GM18499 (cell line): Measurements from ENCODE around the gene COIL.
"Not testable (repeated sequence)": the region's sequence is repeated elsewhere in the genome, so short reads cannot be mapped to it uniquely, and the experiment has no call there.

ENCODE experiments used
- ATAC-seq: cut with Tn5 transposase; IDR thresholded peaks from one replicate; pipeline ENCODE4 v1.9.1; 2021; ENCODE audit warnings: moderate number of reproducible peaks; ENCODE audit not compliant: insufficient read depth, unreplicated experiment

COIL gene

DNA sequence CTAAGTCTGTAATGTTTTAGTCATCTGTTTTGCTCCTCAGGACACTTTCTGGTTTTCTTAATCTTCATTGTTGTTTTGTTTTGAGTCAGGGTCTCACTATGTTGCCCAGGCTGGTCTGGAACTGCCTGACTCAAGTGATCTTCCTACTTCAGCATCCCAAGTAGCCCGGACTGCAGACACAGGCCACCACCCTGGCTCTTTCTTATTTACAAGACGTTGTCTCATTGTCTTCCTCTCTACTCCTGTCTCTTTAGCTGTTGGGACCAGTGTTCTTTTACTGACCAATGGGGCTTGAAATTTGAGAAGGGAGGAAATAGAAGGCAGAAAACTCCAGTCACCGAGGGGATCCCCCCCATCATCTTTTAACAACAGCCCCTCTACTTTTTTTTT is 18.2 kb upstream of the COIL start:
- ATAC-seq, result no peak

DNA sequence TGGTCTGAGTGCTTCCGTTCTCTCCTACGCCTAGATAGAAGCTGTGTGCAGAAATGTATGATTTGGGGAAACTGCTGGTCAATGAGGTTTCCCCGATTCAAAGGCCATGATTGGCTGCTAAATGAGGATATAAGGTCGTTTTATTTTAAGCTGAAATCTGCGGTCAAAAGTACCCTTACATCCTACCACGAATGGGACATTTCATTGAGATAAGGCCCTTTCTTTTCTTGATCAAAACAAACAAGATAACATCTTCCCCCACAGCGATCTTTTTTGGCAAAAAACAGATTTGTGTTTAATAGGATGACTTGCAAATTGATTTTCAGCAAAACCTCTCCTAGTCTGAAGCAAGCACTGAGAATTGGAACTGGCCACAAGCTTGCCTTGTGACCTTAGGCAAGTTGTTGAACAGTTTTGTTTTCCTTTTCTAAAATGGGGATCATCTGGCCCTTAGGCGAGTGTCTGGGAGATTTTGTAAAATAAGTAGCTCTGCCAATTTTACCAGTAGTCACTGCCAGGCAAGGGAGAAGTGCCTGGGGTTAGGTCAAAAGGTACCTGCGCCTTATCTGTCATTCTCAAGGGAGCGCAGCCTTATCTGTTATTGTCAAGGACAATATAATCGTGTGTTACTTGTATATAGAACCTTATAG is 17.7 kb upstream of the COIL start:
- ATAC-seq, result no peak

DNA sequence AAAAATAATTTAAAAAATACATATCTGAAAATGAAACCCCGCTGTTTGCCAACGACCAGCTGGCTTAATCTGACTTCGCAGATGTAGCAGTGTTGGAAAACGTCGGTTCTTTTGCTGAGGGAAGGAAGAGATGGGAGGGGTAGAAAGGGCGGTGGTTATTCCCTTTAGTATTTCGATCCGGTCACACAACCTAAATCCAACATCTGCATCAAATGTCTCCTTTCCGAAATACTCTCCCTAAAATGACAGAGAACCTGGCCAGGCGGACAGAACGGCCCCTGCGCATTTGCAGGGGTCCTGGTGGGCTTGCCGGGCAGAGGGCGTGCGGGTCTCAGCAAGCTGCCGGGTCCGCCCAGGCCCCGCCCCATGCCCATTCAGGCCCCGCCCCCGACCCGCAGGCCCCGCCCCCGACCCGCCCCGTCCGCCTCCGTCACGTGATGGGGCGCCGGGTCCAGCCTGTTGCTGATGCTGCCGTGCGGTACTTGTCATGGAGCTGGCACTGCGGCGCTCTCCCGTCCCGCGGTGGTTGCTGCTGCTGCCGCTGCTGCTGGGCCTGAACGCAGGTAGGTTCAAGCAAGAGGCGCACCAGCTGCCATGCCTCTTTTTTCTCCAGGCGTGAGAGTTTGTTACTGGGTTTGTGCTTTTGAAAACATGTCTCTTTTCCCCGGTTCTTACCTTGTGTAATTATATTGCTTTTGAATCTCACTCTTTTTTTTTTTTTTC is 17.0 kb upstream of the COIL start, which contains the start of gene SCPEP1:
Gene SCPEP1 (plus strand): TSS at position 459 of the 723 bp plus-strand sequence. CDS start 29 bp downstream, at position 488.
- no peak for ATAC-seq

DNA sequence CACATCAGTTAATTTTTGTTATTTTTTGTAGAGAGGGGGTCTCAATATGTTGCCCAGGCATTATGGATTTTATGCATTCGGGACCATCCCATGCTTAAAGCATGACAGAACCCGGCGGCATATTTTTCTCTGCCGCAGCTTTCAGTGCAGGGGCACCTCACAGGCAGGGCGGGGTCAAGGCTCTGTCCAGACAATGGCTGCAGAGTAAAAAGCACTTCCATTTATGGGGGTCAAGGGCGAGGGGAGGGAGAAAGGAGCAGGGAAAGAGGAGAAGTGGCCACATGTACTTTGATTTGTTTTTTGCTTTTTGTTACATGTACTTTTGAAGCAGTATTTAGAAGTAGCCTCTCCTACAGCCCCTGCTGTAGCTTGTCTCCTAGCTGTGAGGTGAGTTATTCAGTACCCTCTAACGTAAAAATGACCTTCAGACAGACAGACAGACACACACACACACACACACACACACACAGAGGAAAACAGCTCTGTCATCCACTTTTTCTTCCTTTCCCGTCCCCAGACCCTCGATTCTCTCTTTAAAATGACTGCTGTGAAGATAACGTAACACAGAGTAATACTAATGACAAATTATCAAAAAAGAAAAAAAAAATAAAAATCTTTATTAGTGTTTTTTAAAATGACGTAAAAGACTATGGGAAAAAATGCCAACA is 16.2 kb upstream of the COIL start:
- ATAC-seq, result no peak

DNA sequence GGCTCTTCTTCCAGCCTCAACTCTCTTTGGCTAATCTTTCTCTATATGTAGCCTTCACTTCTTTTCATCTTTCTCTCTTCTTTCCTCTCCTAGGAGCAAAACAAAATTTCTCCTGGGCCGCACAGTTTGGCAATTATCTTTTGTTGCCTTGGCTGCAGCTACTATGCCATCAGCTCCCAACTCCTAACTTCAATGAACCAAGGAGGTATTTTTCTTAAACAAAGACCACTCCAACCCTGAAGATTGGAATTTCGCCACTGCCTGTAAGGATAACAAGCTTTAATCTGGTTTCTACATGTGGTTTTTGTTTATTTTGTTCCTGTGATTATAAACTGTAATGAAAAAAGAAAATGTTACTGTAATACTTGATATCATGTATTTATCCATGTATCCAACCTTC is 14.8 kb upstream of the COIL start:
- ATAC-seq, result no peak

DNA sequence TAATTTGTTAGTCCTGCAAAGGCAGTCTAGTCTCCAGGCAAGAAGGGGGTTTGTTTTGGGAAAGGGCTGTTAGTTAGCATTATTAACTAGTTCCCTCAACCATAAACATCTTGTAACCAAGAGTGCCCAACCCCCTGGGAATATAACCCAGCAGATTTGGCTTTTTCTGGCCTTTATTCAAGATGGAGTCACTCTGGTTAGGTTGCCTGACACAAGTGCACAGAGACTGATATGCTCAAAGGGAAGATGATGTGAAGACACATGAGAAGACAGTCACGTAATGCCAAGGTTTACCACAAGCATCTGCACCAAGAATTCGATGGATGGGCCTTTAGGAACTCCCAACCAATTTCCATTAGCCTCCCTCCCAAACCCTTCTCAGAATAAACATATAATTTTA is 13.2 kb upstream of the COIL start:
- ATAC-seq, result no peak

DNA sequence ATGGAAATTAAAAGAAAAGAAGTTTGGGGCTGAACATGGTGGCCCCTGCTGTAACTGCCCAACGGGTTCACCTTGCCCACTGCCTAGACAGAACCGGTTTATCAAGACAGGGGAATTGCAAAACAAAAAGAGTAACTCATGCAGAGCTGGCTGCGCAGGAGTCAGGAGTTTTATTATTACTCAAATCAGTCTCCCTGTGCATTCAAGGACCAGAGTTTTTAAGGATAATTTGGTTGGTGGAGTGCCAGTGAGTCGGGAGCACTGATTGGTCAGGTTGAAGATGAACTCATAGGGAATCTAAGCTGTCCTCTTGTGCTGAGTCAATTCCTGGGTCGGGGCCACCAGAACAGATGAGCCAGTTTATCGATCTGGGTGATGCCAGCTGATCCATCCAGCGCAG is 12.7 kb upstream of the COIL start:
- no peak for ATAC-seq

DNA sequence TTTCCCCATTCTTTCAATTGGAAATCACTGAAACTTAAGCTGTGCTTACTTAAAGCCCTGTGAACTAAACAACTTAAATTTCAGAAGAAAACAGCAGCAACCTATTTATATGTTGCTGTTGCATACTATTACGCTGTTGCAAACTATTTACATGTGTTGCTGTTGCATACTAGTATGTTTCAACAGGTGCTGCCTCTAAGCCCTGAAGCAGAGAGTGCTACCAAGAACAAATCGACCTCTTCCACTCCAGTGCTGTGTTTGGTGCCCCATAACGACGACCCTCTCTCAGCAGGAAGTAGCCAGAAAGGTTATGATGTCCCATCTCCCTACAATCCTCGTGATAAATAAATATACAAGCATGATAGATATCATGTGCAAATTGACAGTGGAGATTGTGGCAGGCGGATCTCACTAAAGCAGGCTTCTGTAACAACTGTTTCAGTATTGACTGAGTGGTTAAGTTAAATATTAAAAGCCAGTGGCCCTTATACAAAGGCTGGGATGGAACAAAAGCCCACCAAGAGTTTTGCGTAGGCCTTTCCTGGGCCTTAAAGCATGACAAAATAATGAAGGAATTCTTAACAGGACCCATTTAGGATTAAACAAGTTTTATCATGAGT is 11.4 kb upstream of the COIL start:
- no peak for ATAC-seq

DNA sequence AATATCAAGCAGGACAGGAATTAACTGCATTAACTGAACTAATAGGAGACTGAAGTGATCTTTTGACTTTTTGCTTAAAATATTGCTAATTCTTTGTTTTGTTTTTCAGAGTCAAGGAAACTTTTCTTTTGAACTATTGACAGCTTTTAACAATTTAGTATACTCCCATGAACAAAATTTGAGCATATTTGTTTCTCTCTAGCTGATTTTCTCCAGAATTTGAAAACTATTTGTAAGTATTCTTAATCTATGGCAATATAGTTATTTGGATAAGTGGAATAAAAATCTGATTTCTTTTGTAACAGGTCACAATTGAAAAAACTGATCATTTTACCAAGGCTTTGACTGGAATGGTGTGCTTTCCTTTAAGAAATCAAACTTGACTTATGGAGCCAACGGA is 10.1 kb upstream of the COIL start:
- no peak for ATAC-seq

DNA sequence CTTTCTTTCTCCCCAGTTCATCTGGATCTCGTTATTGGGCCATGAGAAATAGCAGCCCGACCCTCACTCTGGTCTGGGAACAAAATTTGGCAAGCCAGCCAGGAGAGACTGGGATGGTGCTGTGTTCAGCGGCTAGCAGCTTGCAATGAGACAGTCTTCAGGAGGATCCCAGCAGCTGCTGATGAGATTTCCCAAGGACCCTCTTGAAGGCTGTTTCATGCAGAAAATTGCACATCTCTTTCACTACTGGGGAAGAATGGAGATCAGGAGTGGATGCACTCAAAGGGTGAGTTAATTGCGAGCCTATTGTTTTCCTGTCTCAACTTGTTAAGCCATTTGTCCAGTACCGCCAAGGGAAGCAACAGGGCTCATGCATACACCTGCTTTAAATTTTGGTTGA is 5.5 kb upstream of the COIL start:
- no peak for ATAC-seq

DNA sequence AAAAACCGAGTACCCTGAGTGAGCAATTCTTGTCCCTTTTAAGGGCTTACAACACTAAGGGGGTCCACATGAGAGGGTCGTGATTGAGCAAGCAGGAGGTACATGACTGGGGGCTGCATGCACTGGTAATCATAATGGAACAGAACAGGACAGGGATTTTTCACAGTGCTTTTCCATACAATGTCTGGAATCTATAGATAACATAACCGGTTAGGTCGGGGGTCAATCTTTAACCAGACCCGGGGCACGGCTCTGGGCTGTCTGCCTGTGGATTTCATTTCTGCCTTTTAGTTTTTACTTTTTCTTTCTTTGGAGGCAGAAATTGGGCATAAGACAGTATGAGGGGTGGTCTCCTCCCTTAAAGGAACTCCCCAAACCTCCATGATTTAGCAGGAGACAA is 4.8 kb upstream of the COIL start:
- not testable (repeated sequence) for ATAC-seq

DNA sequence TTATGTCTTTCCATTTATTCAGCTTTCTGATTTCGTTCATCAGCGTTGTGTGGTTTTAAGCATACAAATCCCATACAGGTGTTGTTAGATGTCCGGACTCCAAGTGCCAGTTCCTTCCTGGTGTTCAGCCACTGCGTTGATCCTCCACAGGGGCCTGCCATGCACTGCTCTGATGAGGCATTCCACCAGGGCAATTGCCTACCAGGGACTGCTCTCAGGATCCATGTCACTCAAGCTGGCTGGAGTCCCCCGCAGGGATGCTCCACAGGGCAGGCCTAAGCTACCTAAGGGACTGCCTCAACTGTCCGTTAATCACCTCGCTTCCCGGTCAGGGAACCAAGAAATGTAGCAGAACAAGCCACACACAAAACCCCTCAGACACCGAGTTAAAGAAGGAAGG is 4.4 kb upstream of the COIL start:
- not testable (repeated sequence) for ATAC-seq

DNA sequence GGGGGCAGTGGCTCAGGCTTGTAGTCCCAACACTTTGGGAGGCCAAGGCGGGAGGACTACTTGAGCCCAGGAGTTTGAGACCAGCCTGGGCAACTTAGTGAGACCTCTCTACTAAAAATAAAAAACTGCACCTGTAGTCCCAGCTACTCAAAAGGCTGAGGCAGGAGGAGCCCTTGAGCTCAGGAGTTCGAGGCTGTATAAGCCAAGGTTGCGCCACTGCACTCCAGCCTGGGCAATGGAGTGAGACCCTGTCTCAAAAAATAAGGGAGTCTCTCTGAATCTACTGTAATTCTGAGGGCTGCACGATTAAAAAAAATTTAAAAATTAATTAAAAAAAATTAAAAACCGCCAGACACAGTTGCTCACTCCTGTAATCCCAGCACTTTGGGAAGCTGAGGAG is 3.9 kb downstream of the COIL start:
- ATAC-seq, result no peak

DNA sequence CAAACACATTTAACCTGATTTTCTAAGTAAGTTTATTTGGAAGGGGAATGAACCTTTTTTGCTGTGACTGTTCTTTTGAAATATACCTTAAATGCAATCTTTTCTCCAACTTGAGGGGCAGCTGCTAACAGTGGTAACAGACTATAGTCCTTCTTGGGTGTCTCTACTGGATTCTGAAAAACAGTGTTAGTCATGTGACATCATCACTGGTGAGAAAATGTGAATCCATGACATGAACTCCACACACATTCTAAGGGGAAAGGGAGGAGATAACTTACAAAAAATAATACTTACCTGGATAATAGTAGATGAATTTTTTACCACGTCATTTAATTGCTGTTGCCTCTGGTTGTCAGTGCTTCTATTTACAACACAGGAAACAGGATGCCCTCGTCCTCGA is 11.3 kb downstream of the COIL start:
- ATAC-seq, result no peak

DNA sequence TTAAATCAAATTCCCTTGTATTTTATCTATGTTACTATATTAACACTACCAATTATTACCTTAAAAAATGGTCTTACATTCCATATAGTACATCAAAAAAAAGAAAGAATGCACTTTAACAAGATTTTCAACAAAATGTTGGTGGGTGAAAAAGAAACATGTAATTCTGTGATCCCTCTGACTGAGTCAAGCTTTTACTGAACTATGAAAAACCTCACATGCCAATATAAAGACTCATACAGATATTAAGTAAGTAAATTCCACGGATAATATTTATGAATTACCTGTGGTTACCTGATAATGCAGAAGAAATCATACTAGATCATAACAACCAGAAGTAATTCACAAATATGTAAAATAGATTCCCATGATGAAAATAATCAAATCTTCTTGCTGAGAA is 12.4 kb downstream of the COIL start:
- ATAC-seq, result no peak

DNA sequence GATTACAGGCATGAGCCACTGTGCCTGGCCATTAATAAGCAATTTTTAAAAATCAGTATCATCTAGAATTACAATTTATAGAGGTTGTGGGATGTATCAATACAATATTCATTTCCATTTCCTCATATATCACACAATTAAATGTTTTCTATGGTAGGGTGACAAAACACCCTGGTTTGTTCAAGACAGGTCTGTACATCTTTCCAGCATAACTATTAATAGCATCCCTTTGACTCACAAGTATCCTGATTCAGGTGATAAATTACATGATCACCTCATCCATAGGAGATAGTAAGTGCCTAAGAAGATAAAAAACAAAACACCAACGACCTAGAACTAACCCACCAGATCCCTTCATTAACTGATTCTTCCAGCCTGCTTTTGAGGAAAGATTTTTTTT is 13.1 kb downstream of the COIL start:
- ATAC-seq, result no peak

DNA sequence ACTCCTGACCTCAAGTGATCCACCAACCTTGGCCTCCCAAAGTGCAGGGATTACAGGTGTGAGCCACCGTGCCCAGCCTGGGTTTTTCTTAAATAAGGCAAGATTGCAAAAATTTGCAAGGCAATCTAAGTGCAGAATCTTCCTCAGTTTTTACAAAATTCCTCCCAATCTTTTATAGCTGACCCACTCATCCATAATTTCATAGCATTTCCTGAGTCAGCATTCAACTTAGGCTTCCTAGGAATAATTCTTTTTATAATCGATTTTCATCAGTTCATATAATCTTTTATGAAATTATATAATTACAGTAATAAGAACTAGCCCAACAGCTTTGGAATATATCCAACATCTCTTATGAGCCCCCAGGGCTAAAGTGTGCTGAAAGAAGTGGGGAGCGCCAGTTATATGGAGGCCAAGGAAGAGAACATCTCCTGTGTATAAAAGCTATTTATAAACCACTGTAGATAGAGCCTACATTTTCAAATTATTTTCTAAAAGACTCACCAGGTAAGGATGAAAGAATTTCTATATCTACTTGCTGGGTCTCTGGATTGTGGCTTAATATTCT is 14.8 kb downstream of the COIL start:
- ATAC-seq, result no peak

DNA sequence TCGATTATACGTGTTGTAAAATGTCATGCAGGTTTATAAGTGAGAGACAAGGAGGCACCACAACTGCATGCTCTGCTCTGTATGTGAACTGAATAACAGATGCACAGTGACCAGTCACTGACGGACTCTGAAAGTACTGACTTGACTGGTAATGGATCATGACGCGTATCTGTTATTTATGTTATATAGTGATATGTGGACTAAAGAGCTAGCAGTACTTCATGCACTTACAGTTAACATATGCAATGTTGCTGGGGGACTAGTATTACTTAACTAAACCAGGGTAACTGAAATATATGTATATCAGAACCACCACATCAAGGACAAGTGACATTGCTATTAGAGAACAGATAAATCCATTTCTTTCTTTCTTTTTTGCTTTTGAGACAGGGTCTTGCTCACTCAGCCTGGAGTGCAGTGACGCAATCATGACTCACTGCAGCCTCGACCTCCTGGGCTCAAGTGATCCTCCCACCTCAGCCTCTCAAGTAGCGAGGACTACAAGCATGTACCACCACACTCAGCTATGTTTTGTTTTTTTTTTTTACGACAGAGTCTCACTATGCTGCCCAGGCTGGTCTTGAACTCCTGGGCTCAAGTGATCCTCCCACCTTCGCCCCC is 17.2 kb downstream of the COIL start:
- no peak for ATAC-seq

DNA sequence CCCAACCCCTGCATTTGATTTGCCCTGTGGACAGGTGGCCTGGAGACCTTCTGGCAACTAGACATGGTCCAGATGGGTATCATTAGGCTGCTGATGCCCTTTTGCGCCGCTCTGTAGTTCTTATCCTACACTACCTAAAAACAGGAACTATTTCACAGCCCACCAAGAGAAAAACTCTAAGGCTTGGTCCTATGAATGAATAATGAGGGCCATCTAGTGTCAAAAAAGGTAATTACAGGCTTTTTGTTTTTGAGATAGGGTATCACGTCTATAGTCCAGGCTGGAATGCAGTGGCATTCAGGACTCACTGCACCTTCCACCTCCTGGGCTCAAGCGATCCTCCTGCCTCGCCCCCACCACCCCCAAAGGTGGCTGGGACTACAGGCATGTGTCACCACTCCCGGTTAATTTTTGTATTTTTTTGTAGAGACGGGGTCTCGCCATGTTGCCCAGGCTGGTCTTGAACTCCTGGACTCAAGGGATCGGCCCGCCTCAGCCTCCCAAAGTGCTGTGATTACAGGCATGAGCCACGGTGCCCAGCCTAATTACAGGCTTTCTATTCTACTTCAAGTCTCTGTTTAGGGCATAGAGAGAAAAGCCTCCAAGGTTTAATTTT is 20.9 kb downstream of the COIL start:
- ATAC-seq, result no peak

DNA sequence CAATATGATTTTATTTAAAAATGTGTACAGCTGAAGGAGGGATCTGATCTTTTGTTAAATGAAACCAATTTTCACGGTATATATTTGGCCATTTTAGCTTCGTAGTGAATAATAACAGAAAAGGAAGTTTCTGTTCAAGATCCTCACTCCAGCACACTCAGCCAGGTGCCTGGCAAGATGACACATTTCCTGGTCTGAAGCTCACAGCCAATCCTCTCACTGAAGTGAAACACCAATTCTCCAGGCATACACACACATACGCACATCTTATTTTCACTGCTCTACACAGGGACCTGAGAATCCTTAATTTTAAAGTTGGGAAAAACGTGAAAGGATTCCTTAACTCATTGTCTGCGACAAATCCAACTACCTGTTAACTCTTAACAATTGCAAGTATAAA is 22.6 kb downstream of the COIL start:
- ATAC-seq, result not testable (repeated sequence)
